Measurements from ENCODE around the gene UBAP2L. TPM values are rescaled to one million over a fixed set of nuclear protein-coding genes. Genes with fewer than 3 reads are reported as not detected.
"Not testable (repeated sequence)": the region's sequence is repeated elsewhere in the genome, so short reads cannot be mapped to it uniquely, and the experiment has no call there.

The UBAP2L gene
- polyA plus RNA-seq, 1 donor (not counting 4 experiments of a cell fraction or from before 2014, with no cell fraction given) = 198 TPM

GRCh38 chr1:154223621-154224020 lies 2.9 kb downstream of the UBAP2L start:
- Histone ChIP-seq H3K9me1 (ENCODE audit: control insufficient read depth, extremely low read depth, insufficient read depth, low read length) (peaks cover 3% of the 10 kb centered on the region), H3K79me2 (ENCODE audit: control insufficient read depth, insufficient read depth, low read length) (peaks cover 89% of the 10 kb centered on the region), H3K4me2 (ENCODE audit: control insufficient read depth, extremely low read depth, insufficient read depth, low read depth, low read length) (peak overlapping the region; percentile 29), H4K20me1 (ENCODE audit: control insufficient read depth, extremely low read depth, insufficient read depth, low read length) (peaks cover 10% of the 10 kb centered on the region), H3K4me1 (ENCODE audit: control insufficient read depth, extremely low read depth, insufficient read depth, low read length) (peaks cover 12% of the 10 kb centered on the region), H3K9ac (ENCODE audit: control insufficient read depth, extremely low read depth, insufficient read depth, low read length) (no peak overlapping the region), H3K27ac (ENCODE audit: control insufficient read depth, insufficient read depth, low read length) (no peak overlapping the region), H3K36me3 (ENCODE audit: control insufficient read depth in 2 of 2, extremely low read depth in 1 of 2, insufficient read depth in 2 of 2, low read length in 2 of 2) (peaks cover 11 to 33% of the 10 kb centered on the region in 2 experiments), H3K4me3 (ENCODE audit: control insufficient read depth in 2 of 3, extremely low read depth in 1 of 3, insufficient read depth in 2 of 3, low read depth in 1 of 3, low read length in 3 of 3) (no peak overlapping the region), H3K9me3 (ENCODE audit: control insufficient read depth, low read depth, low read length) (no peaks in the 10 kb centered on the region), H3K27me3 (ENCODE audit: control insufficient read depth, extremely low read depth, insufficient read depth, low read length) (no peaks in the 10 kb centered on the region), H2AFZ (ENCODE audit: control insufficient read depth, low read length) (no peak overlapping the region)
- FAIRE-seq (no peak), DNase-seq (ENCODE audit: low read depth, low spot score) (no peak)
- dilution Hi-C loops (cut with MboI; ENCODE audit: extremely low pct_ligation_motif_present, low sequenced_read_pairs) = no loop called here
- no peak for TF ChIP-seq EZH2 (IDR thresholded peaks at IDR 0.05; ENCODE audit: low read length)
- TF ChIP-seq CTCF (optimal IDR thresholded peaks at IDR 0.05 in 1 of 3, IDR thresholded peaks at IDR 0.05 in 1 of 3, conservative IDR thresholded peaks at IDR 0.05 in 1 of 3; ENCODE audit: extremely low read depth in 1 of 3, insufficient read depth in 2 of 3, low read length in 3 of 3) = no peak

- Histone ChIP-seq H3K79me2 (ENCODE audit: control insufficient read depth, insufficient read depth, low read length) (peaks cover 84% of the 10 kb centered on the region), H4K20me1 (ENCODE audit: control insufficient read depth, extremely low read depth, insufficient read depth, low read length) (peaks cover 10% of the 10 kb centered on the region), H2AFZ (ENCODE audit: control insufficient read depth, low read length) (no peak overlapping the region), H3K9me1 (ENCODE audit: control insufficient read depth, extremely low read depth, insufficient read depth, low read length) (peaks cover 3% of the 10 kb centered on the region), H3K9me3 (ENCODE audit: control insufficient read depth, low read depth, low read length) (no peaks in the 10 kb centered on the region), H3K4me2 (ENCODE audit: control insufficient read depth, extremely low read depth, insufficient read depth, low read depth, low read length) (no peak overlapping the region), H3K9ac (ENCODE audit: control insufficient read depth, extremely low read depth, insufficient read depth, low read length) (no peak overlapping the region), H3K27me3 (ENCODE audit: control insufficient read depth, extremely low read depth, insufficient read depth, low read length) (no peaks in the 10 kb centered on the region), H3K36me3 (ENCODE audit: control insufficient read depth in 2 of 2, extremely low read depth in 1 of 2, insufficient read depth in 2 of 2, low read length in 2 of 2) (peaks cover 20 to 37% of the 10 kb centered on the region in 2 experiments), H3K27ac (ENCODE audit: control insufficient read depth, insufficient read depth, low read length) (no peak overlapping the region), H3K4me1 (ENCODE audit: control insufficient read depth, extremely low read depth, insufficient read depth, low read length) (peaks cover 6% of the 10 kb centered on the region), H3K4me3 (ENCODE audit: control insufficient read depth in 2 of 3, extremely low read depth in 1 of 3, insufficient read depth in 2 of 3, low read depth in 1 of 3, low read length in 3 of 3) (no peak overlapping the region)
- DNase-seq (ENCODE audit: low read depth, low spot score) = no peak
- dilution Hi-C loops (cut with MboI; ENCODE audit: extremely low pct_ligation_motif_present, low sequenced_read_pairs) = no loop called here
- TF ChIP-seq CTCF (optimal IDR thresholded peaks at IDR 0.05 in 1 of 3, IDR thresholded peaks at IDR 0.05 in 1 of 3, conservative IDR thresholded peaks at IDR 0.05 in 1 of 3; ENCODE audit: extremely low read depth in 1 of 3, insufficient read depth in 2 of 3, low read length in 3 of 3) (no peak), EZH2 (IDR thresholded peaks at IDR 0.05; ENCODE audit: low read length) (no peak)
- FAIRE-seq = no peak
Observed at GRCh38 chr1:154225370-154225769, 4.6 kb downstream of the UBAP2L start.

GRCh38 chr1:154231112-154231511 lies 10.4 kb downstream of the UBAP2L start:
- H2AFZ ChIP-seq (ENCODE audit: control insufficient read depth, low read length); H3K4me3 ChIP-seq (ENCODE audit: control insufficient read depth in 2 of 3, extremely low read depth in 1 of 3, insufficient read depth in 2 of 3, low read depth in 1 of 3, low read length in 3 of 3); H3K27ac ChIP-seq (ENCODE audit: control insufficient read depth, insufficient read depth, low read length); H3K9ac ChIP-seq (ENCODE audit: control insufficient read depth, extremely low read depth, insufficient read depth, low read length); FAIRE-seq; DNase-seq (ENCODE audit: low read depth, low spot score); H3K27me3 ChIP-seq (ENCODE audit: control insufficient read depth, extremely low read depth, insufficient read depth, low read length); H3K9me3 ChIP-seq (ENCODE audit: control insufficient read depth, low read depth, low read length); H3K9me1 ChIP-seq (ENCODE audit: control insufficient read depth, extremely low read depth, insufficient read depth, low read length); H3K4me2 ChIP-seq (ENCODE audit: control insufficient read depth, extremely low read depth, insufficient read depth, low read depth, low read length); dilution Hi-C loops (cut with MboI; ENCODE audit: extremely low pct_ligation_motif_present, low sequenced_read_pairs); H3K4me1 ChIP-seq (ENCODE audit: control insufficient read depth, extremely low read depth, insufficient read depth, low read length); H4K20me1 ChIP-seq (ENCODE audit: control insufficient read depth, extremely low read depth, insufficient read depth, low read length): not testable (repeated sequence)
- Histone ChIP-seq H3K36me3 (ENCODE audit: control insufficient read depth in 2 of 2, extremely low read depth in 1 of 2, insufficient read depth in 2 of 2, low read length in 2 of 2) (peaks cover 40 to 44% of the 10 kb centered on the region in 2 experiments), H3K79me2 (ENCODE audit: control insufficient read depth, insufficient read depth, low read length) (peaks cover 64% of the 10 kb centered on the region)

- not testable (repeated sequence) for H4K20me1 ChIP-seq (ENCODE audit: control insufficient read depth, extremely low read depth, insufficient read depth, low read length); FAIRE-seq
Observed at GRCh38 chr1:154233127-154233526, 12.4 kb downstream of the UBAP2L start.

More at GRCh38 chr1:154233127-154233526, 12.4 kb downstream of the UBAP2L start:
- H3K9me3 ChIP-seq (ENCODE audit: control insufficient read depth, low read depth, low read length); H3K27me3 ChIP-seq (ENCODE audit: control insufficient read depth, extremely low read depth, insufficient read depth, low read length); H3K4me2 ChIP-seq (ENCODE audit: control insufficient read depth, extremely low read depth, insufficient read depth, low read depth, low read length); DNase-seq (ENCODE audit: low read depth, low spot score); H3K4me1 ChIP-seq (ENCODE audit: control insufficient read depth, extremely low read depth, insufficient read depth, low read length); H3K4me3 ChIP-seq (ENCODE audit: control insufficient read depth in 2 of 3, extremely low read depth in 1 of 3, insufficient read depth in 2 of 3, low read depth in 1 of 3, low read length in 3 of 3); H3K9ac ChIP-seq (ENCODE audit: control insufficient read depth, extremely low read depth, insufficient read depth, low read length); H3K27ac ChIP-seq (ENCODE audit: control insufficient read depth, insufficient read depth, low read length); H2AFZ ChIP-seq (ENCODE audit: control insufficient read depth, low read length); dilution Hi-C loops (cut with MboI; ENCODE audit: extremely low pct_ligation_motif_present, low sequenced_read_pairs); H3K9me1 ChIP-seq (ENCODE audit: control insufficient read depth, extremely low read depth, insufficient read depth, low read length): not testable (repeated sequence)
- Histone ChIP-seq H3K79me2 (ENCODE audit: control insufficient read depth, insufficient read depth, low read length) (peaks cover 66% of the 10 kb centered on the region), H3K36me3 (ENCODE audit: control insufficient read depth in 2 of 2, extremely low read depth in 1 of 2, insufficient read depth in 2 of 2, low read length in 2 of 2) (peaks cover 33 to 41% of the 10 kb centered on the region in 2 experiments)

Data from keratinocyte (primary cell).